Left ventricle myocardium inferior (tissue), 1 donor: ENCODE data around the gene TACR2. TPM values are rescaled to one million over a fixed set of nuclear protein-coding genes. Genes with fewer than 3 reads are reported as not detected.
A peak's percentile ranks its signal among the peaks of the same experiment; 100 is the strongest.

Experiments
- DNase-seq: peaks from one replicate; pipeline ENCODE4 v3.0.0-alpha.2; 2020
- H3K27ac ChIP-seq: fragments of 200-600 bp; replicated peaks from 2 replicates; pipeline ENCODE4 v1.8.0; 2021
- H3K27me3 ChIP-seq: fragments of 200-600 bp; 2 replicates; pipeline ENCODE4 v1.8.0; 2021; ENCODE audit warnings: low read depth
- H3K36me3 ChIP-seq: fragments of 200-600 bp; 2 replicates; pipeline ENCODE4 v1.8.0; 2021
- H3K4me1 ChIP-seq: fragments of 200-600 bp; 2 replicates; pipeline ENCODE4 v1.8.0; 2021
- H3K4me3 ChIP-seq: fragments of 200-600 bp; 2 replicates; pipeline ENCODE4 v1.8.0; 2021; ENCODE audit warnings: mild to moderate bottlenecking, moderate library complexity
- H3K9me3 ChIP-seq: fragments of 200-600 bp; replicated peaks from 2 replicates; pipeline ENCODE4 v1.8.0; 2021
- intact Hi-C: fragments of 100-400 bp; cut with micrococcal nuclease; formaldehyde crosslinking; loops from one replicate; pipeline ENCODE4 v1.11.0; 2022
- total RNA-seq: library from RNA; stranded (reverse); fragmentation: NEBNext Ultra II Directional; extraction: Animal tissue kit (Norgen Biotek cat#: 25700); gene quantifications from one replicate; pipeline ENCODE4 v1.2.1, GENCODE V29; 2021
- TF ChIP-seq, protein P1 (sequence below): fragments of 200-600 bp; IDR thresholded peaks from 2 replicates; pipeline ENCODE4 v1.8.0; 2021; ENCODE audit warnings: antibody characterized with exemption, mild to moderate bottlenecking, borderline replicate concordance
- donor health status: DM: no; HTN: yes; CAD: no; lungs with severe emphysema.

Gene TACR2
- total RNA-seq, 1 donor from 2014 or later, result not detected

DNA sequence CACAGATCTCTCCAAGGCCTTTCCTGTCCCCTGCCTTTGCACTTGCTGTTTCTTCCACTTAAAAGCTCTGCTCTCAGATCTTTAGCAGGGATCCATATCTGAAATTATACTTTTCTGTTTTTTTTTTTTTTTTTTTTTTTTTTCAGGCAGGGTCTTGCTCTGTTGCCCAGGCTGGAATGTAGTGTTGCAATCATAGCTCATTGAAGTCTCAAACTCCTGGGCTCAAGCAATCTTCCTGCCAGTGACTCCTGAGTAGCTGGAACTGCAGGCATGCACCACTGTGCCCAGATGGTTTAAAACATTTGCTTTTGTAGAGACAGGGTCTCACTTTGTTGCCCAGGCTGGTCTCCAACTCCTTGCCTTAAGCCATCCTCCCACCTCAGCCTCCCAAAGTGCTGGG, 29.5 kb upstream of the TACR2 start:
- Histone ChIP-seq H3K4me3 (no peak overlapping the region), H3K9me3 (no peaks in the 10 kb centered on the region), H3K36me3 (no peaks in the 10 kb centered on the region), H3K27me3 (no peaks in the 10 kb centered on the region), H3K4me1 (peaks cover 20% of the 10 kb centered on the region), H3K27ac (no peak overlapping the region)
- TF ChIP-seq, protein P1, sequence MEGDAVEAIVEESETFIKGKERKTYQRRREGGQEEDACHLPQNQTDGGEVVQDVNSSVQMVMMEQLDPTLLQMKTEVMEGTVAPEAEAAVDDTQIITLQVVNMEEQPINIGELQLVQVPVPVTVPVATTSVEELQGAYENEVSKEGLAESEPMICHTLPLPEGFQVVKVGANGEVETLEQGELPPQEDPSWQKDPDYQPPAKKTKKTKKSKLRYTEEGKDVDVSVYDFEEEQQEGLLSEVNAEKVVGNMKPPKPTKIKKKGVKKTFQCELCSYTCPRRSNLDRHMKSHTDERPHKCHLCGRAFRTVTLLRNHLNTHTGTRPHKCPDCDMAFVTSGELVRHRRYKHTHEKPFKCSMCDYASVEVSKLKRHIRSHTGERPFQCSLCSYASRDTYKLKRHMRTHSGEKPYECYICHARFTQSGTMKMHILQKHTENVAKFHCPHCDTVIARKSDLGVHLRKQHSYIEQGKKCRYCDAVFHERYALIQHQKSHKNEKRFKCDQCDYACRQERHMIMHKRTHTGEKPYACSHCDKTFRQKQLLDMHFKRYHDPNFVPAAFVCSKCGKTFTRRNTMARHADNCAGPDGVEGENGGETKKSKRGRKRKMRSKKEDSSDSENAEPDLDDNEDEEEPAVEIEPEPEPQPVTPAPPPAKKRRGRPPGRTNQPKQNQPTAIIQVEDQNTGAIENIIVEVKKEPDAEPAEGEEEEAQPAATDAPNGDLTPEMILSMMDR, result no peak
- intact Hi-C loops, result no loop called here
- no peak for DNase-seq

DNA sequence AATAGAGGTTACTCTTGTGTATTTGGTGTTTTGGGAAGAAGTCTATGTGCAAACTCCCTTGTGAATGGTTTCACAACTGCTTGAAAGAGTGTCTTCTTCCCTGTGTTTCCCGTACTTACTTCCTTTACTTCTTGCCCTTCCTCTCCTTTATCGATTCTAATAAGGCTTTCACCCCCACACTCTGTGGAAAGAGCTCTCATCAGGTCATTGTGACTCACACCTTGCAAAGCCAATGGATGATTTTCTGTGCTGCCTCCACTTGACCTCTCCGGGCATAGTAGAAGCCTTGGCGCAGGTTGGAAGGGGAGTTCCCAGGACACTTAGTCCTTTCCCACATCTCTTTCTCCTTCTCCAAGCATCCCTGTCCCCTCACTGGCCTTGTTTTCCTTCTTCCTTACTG, 28.3 kb upstream of the TACR2 start:
- Histone ChIP-seq H3K4me3 (no peak overlapping the region), H3K27me3 (no peaks in the 10 kb centered on the region), H3K36me3 (no peaks in the 10 kb centered on the region), H3K4me1 (peaks cover 12% of the 10 kb centered on the region), H3K9me3 (no peaks in the 10 kb centered on the region), H3K27ac (no peak overlapping the region)
- intact Hi-C loops, result no loop called here
- TF ChIP-seq, protein P1, result no peak
- no peak for DNase-seq

- Histone ChIP-seq H3K4me1 (peaks cover 20% of the 10 kb centered on the region), H3K4me3 (no peak overlapping the region), H3K36me3 (no peaks in the 10 kb centered on the region), H3K9me3 (no peaks in the 10 kb centered on the region), H3K27me3 (no peaks in the 10 kb centered on the region), H3K27ac (no peak overlapping the region)
- TF ChIP-seq, protein P1, result no peak
- intact Hi-C loops, result no loop called here
- no peak for DNase-seq
These were observed 26.6 kb upstream of the TACR2 start for GRCh38 chr10:69443354-69443753.

GRCh38 chr10:69439813-69440506, 23.2 kb upstream of the TACR2 start:
- Histone ChIP-seq H3K36me3 (no peaks in the 10 kb centered on the region), H3K27me3 (no peaks in the 10 kb centered on the region), H3K9me3 (no peaks in the 10 kb centered on the region), H3K27ac (peak overlapping the region; percentile 79), H3K4me3 (no peak overlapping the region), H3K4me1 (peaks cover 28% of the 10 kb centered on the region)
- intact Hi-C loops, result no loop called here
- no peak for DNase-seq
- TF ChIP-seq, protein P1, result no peak

DNA sequence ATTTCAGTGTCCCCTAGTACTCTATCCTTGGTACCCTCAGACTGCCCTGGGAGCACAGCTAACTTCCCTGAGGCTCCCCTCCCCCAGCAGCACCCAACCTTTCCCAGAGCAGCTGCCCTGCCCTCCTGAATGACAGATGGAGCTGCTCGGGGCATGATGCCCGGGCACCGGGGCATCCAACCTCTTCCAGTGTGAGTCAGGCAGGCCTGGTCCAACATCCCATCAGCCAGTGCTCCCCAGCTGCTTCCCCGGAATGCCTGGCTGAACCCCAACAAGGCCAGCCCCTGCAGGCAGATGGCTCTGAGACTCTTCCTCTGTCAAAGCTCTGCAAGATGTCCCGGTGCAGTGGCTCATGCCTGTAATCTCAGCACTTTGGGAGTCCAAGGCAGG, 22.6 kb upstream of the TACR2 start:
- peaks cover 28% of the 10 kb centered on the region for H3K4me1 ChIP-seq
- H3K9me3 ChIP-seq, result no peaks in the 10 kb centered on the region
- peak overlapping the region; percentile 79 for H3K27ac ChIP-seq
- intact Hi-C loops, result no loop called here
- H3K4me3 ChIP-seq, result no peak overlapping the region
- no peaks in the 10 kb centered on the region for H3K27me3 ChIP-seq
- H3K36me3 ChIP-seq, result no peaks in the 10 kb centered on the region
- DNase-seq, result no peak
- TF ChIP-seq, protein P1, result no peak
